ENCODE measurements around the gene ACBD3. TPM values are rescaled to one million over a fixed set of nuclear protein-coding genes. Genes with fewer than 3 reads are reported as not detected.

ACBD3 gene
- total RNA-seq, 1 donor from 2014 or later = 41.2 TPM

- Histone ChIP-seq H3K4me3 (ENCODE audit: low read length in 3 of 3) (no peak overlapping the region), H3K27ac (ENCODE audit: low read depth, low read length) (no peak overlapping the region)
These were observed 78.8 kb downstream of the ACBD3 start for GRCh38 chr1:226107471-226108460.

GRCh38 chr1:226104671-226105121 lies 81.8 kb downstream of the ACBD3 start:
- H3K27ac ChIP-seq (ENCODE audit: low read depth, low read length) = no peak overlapping the region
- H3K9me3 ChIP-seq (ENCODE audit: control insufficient read depth in 3 of 3, low read length in 3 of 3) = no peaks in the 10 kb centered on the region
- no peaks in the 10 kb centered on the region for H3K27me3 ChIP-seq (ENCODE audit: control insufficient read depth in 3 of 3, insufficient read depth in 3 of 3, low read length in 3 of 3)
- no peak overlapping the region for H3K4me3 ChIP-seq (ENCODE audit: low read length in 3 of 3)
- peaks cover 11 to 16% (median 11%) of the 10 kb centered on the region in 3 donors for H3K4me1 ChIP-seq (ENCODE audit: control insufficient read depth in 3 of 3, insufficient read depth in 3 of 3, low read length in 3 of 3)
- no peaks in the 10 kb centered on the region for H3K36me3 ChIP-seq (ENCODE audit: control insufficient read depth in 3 of 3, insufficient read depth in 3 of 3, low read length in 3 of 3)
- H3K9ac ChIP-seq (ENCODE audit: low read depth in 1 of 3, low read length in 3 of 3) = no peak overlapping the region

More at GRCh38 chr1:226107471-226108460, 78.8 kb downstream of the ACBD3 start:
- no peaks in the 10 kb centered on the region for H3K9me3 ChIP-seq (ENCODE audit: control insufficient read depth in 3 of 3, low read length in 3 of 3)
- H3K27me3 ChIP-seq (ENCODE audit: control insufficient read depth in 3 of 3, insufficient read depth in 3 of 3, low read length in 3 of 3) = no peaks in the 10 kb centered on the region
- no peak overlapping the region for H3K9ac ChIP-seq (ENCODE audit: low read depth in 1 of 3, low read length in 3 of 3)
- H3K4me1 ChIP-seq (ENCODE audit: control insufficient read depth in 3 of 3, insufficient read depth in 3 of 3, low read length in 3 of 3) = peaks cover 25 to 30% (median 29%) of the 10 kb centered on the region in 3 donors
- H3K36me3 ChIP-seq (ENCODE audit: control insufficient read depth in 3 of 3, insufficient read depth in 3 of 3, low read length in 3 of 3) = no peaks in the 10 kb centered on the region

GRCh38 chr1:226100436-226101391 lies 85.8 kb downstream of the ACBD3 start:
- Histone ChIP-seq H3K4me1 (ENCODE audit: control insufficient read depth in 3 of 3, insufficient read depth in 3 of 3, low read length in 3 of 3) (peaks cover 0 to 6% (median 0%) of the 10 kb centered on the region in 3 donors), H3K27ac (ENCODE audit: low read depth, low read length) (no peak overlapping the region), H3K4me3 (ENCODE audit: low read length in 3 of 3) (peak overlapping the region; percentile 63 to 82 (median 78)), H3K9me3 (ENCODE audit: control insufficient read depth in 3 of 3, low read length in 3 of 3) (no peaks in the 10 kb centered on the region), H3K27me3 (ENCODE audit: control insufficient read depth in 3 of 3, insufficient read depth in 3 of 3, low read length in 3 of 3) (no peaks in the 10 kb centered on the region), H3K9ac (ENCODE audit: low read depth in 1 of 3, low read length in 3 of 3) (peak overlapping the region; percentile 29 to 81 (median 76)), H3K36me3 (ENCODE audit: control insufficient read depth in 3 of 3, insufficient read depth in 3 of 3, low read length in 3 of 3) (no peaks in the 10 kb centered on the region)

DNA sequence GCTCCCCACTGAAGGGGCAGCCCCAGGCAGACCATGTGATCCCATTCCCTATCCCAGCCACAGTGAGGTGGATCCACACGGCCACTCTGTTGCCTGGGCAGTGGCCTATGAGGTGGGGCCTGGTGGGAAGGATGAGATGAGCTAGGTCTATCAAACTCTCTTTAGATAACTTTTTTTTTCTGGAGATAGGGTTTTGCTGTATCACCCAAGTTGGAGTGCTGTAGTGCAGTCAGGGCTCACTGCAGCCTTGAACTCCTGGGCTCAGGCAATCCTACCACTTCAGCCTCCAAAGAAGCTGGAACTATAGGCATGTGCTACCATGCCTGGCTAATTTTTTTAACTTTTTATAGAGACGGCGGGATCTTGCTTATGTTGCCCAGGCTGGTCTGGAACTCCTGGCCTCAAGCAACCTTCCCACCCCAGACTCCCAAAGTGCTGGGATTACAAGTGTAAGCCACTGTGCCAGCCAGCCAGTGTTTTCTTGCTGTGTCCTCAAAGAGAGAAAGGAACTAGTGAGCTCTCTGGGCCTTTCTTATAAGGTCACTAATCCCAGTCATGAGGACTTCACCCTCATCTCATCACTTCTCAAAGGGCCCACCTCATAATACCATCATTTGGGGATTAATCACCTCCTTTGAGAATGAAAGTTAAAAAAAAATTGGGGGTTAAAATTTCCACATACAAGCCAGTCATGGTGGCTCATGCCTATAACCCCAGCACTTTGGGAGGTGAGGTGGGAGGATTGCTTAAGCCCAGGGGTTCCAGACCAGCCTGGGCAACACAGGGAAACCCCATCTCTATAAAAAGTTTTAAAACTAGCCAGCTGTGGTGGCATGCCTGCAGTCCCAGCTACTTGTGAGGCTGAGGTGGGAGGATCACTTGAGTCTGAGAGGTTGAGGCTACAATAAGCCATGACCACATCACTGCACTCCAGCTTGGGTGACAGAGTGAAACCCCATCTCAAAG lies 87.4 kb downstream of the ACBD3 start:
- Histone ChIP-seq H3K27me3 (ENCODE audit: control insufficient read depth in 3 of 3, insufficient read depth in 3 of 3, low read length in 3 of 3) (no peaks in the 10 kb centered on the region), H3K27ac (ENCODE audit: low read depth, low read length) (no peak overlapping the region), H3K4me3 (ENCODE audit: low read length in 3 of 3) (no peak overlapping the region), H3K9ac (ENCODE audit: low read depth in 1 of 3, low read length in 3 of 3) (no peak overlapping the region), H3K9me3 (ENCODE audit: control insufficient read depth in 3 of 3, low read length in 3 of 3) (no peaks in the 10 kb centered on the region), H3K4me1 (ENCODE audit: control insufficient read depth in 3 of 3, insufficient read depth in 3 of 3, low read length in 3 of 3) (peaks cover 0 to 6% (median 0%) of the 10 kb centered on the region in 3 donors), H3K36me3 (ENCODE audit: control insufficient read depth in 3 of 3, insufficient read depth in 3 of 3, low read length in 3 of 3) (no peaks in the 10 kb centered on the region)

DNA sequence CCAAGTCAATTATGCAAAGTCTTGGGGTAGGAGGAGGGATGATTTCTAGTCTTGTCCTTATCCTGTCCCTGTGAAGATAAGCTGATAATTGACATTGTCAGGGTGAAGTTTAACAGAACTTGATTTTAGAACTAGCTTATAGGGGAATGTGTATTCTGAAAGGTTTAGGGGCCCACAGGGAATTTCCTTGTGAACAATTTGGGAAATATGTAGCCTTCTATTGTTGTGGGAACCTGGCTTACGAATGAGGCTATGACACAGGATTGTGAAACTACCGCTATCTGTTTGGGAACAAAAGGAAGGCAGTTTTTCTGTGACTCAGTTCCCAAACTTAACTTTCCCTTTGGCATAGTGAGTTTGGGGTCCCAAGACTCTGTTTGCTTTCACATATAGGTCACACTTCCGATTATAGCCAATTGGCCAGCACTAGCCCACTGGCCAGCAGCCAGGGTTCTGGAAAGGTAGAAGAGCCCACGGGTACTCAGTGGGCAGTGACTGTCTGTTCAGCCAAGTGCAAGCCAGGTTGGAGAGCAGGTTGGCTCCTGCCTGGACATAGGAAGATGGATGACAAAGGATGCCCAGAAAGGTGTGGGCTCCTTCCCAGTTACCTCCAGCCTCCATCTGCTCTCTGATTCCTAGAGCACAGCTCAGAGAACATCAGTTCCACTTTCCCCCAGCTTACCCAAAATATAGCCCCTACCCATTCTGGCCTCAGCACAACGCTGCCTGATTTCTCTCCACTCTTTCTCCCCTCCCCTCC lies 88.5 kb downstream of the ACBD3 start:
- H3K9me3 ChIP-seq (ENCODE audit: control insufficient read depth in 3 of 3, low read length in 3 of 3) = no peaks in the 10 kb centered on the region
- H3K27ac ChIP-seq (ENCODE audit: low read depth, low read length) = no peak overlapping the region
- H3K4me1 ChIP-seq (ENCODE audit: control insufficient read depth in 3 of 3, insufficient read depth in 3 of 3, low read length in 3 of 3) = peaks cover 0 to 6% (median 0%) of the 10 kb centered on the region in 3 donors
- peak overlapping the region in 1 of 3 donors; percentile 33 for H3K9ac ChIP-seq (ENCODE audit: low read depth in 1 of 3, low read length in 3 of 3)
- H3K27me3 ChIP-seq (ENCODE audit: control insufficient read depth in 3 of 3, insufficient read depth in 3 of 3, low read length in 3 of 3) = no peaks in the 10 kb centered on the region
- no peaks in the 10 kb centered on the region for H3K36me3 ChIP-seq (ENCODE audit: control insufficient read depth in 3 of 3, insufficient read depth in 3 of 3, low read length in 3 of 3)
- no peak overlapping the region for H3K4me3 ChIP-seq (ENCODE audit: low read length in 3 of 3)

DNA sequence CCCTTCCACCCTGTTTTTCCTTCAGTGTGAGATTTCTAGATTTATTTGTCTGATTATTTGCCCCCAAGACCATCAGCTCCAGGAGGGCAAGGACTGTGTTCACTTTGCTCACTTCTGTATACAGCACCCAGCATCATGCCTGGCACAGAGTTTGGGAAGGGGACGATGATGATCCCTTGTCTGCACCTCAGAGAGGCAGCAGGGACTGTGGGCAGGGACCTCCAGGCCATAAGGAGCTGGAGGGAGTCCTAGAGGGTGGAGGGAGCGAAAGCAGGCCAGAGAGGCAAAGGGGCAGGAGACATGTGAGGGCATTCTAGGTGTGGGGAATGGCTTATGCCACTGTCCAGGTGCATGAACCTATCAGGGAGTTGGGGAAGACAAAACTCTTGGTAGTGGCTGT lies 91.3 kb downstream of the ACBD3 start:
- Histone ChIP-seq H3K9ac (ENCODE audit: low read depth in 1 of 3, low read length in 3 of 3) (no peak overlapping the region), H3K27me3 (ENCODE audit: control insufficient read depth in 3 of 3, insufficient read depth in 3 of 3, low read length in 3 of 3) (no peaks in the 10 kb centered on the region), H3K27ac (ENCODE audit: low read depth, low read length) (no peak overlapping the region), H3K4me1 (ENCODE audit: control insufficient read depth in 3 of 3, insufficient read depth in 3 of 3, low read length in 3 of 3) (no peaks in the 10 kb centered on the region), H3K9me3 (ENCODE audit: control insufficient read depth in 3 of 3, low read length in 3 of 3) (no peaks in the 10 kb centered on the region), H3K36me3 (ENCODE audit: control insufficient read depth in 3 of 3, insufficient read depth in 3 of 3, low read length in 3 of 3) (no peaks in the 10 kb centered on the region), H3K4me3 (ENCODE audit: low read length in 3 of 3) (no peak overlapping the region)

Small RNA genes within 50 kb of the gene (small RNA-seq; reads per million reads assigned to genes)
- gene AL512343.1 = not detected

Other genes starting within 250 kb of the ACBD3 start
- gene LEFTY2, start 245.5 kb downstream of the ACBD3 start, total RNA-seq = 2.1 TPM
- 28.2 TPM for gene SDE2, start 187.4 kb downstream of the ACBD3 start, total RNA-seq
- 319 TPM for gene H3-3A, start 124.0 kb downstream of the ACBD3 start, total RNA-seq
- gene MIXL1, start 36.9 kb upstream of the ACBD3 start, total RNA-seq = not detected
- 6.8 TPM for gene LIN9, start 122.4 kb upstream of the ACBD3 start, total RNA-seq
- 94.5 TPM for gene PARP1, start 221.4 kb upstream of the ACBD3 start, total RNA-seq

All from skeletal muscle tissue (tissue), 5 donors.